Caco-2 (cell line): ENCODE data around the gene TNPO3. TPM values are rescaled to one million over a fixed set of nuclear protein-coding genes. Genes with fewer than 3 reads are reported as not detected.

Source experiments
- BruUV-seq: library from RNA; stranded (reverse); fragments of 400-500 nt; replicated peaks from 2 replicates; lab custom pipeline; 2021; lab: Mats Ljungman, UMichigan
- CTCF ChIA-PET: fragments of 300-600 bp; sonication (Branson Sonifier 250); formaldehyde crosslinking; loops from one replicate; lab custom pipeline; 2022; ENCODE audit warnings: antibody characterized with exemption; lab: Charles Lee
- POLR2A ChIA-PET: fragments of 300-600 bp; sonication (Branson Sonifier 250); formaldehyde crosslinking; loops from one replicate; lab custom pipeline; 2022; ENCODE audit warnings: antibody characterized with exemption; lab: Charles Lee
- DNase-seq, 2 experiments: peaks; one replicate each; pipeline versions ENCODE4 v3.0.0 to v3.0.0-alpha.2; 2020 to 2022
- H3K27me3 ChIP-seq: replicated peaks from 2 replicates; pipeline ENCODE4 v1.6.0; 2011; ENCODE audit warnings: low read length; ENCODE audit not compliant: control insufficient read depth, insufficient read depth
- H3K36me3 ChIP-seq: 2 replicates; pipeline ENCODE4 v1.5.1; 2011; ENCODE audit warnings: low read length; ENCODE audit not compliant: control insufficient read depth, insufficient read depth
- H3K4me1 ChIP-seq: fragments of 250-450 bp; sonication (Bioruptor Pico); 2 replicates; pipeline ENCODE4 v1.5.1; 2020; ENCODE audit warnings: mild to moderate bottlenecking
- H3K4me3 ChIP-seq: 2 replicates; pipeline ENCODE4 v1.5.1; 2011; ENCODE audit warnings: low read depth, mild to moderate bottlenecking, control low read depth, low read length
- H3K9me3 ChIP-seq: fragments of 250-450 bp; sonication (Bioruptor Pico); 2 replicates; pipeline ENCODE4 v1.5.1; 2020; ENCODE audit warnings: mild to moderate bottlenecking, moderate library complexity
- H3K27ac Mint-ChIP-seq: one replicate; pipeline ENCODE4 v1.8.0; 2022; ENCODE audit warnings: mixed read lengths; ENCODE audit not compliant: unreplicated experiment
- H3K27me3 Mint-ChIP-seq: one replicate; pipeline ENCODE4 v1.8.0; 2022; ENCODE audit warnings: mixed read lengths; ENCODE audit not compliant: insufficient read depth, unreplicated experiment
- H3K36me3 Mint-ChIP-seq: one replicate; pipeline ENCODE4 v1.8.0; 2022; ENCODE audit warnings: mild to moderate bottlenecking, mixed read lengths; ENCODE audit not compliant: insufficient read depth, unreplicated experiment
- H3K4me1 Mint-ChIP-seq: one replicate; pipeline ENCODE4 v1.8.0; 2022; ENCODE audit warnings: low read depth, mixed read lengths; ENCODE audit not compliant: unreplicated experiment
- H3K4me3 Mint-ChIP-seq: one replicate; pipeline ENCODE4 v1.8.0; 2022; ENCODE audit warnings: mild to moderate bottlenecking, moderate library complexity, mixed read lengths; ENCODE audit not compliant: unreplicated experiment
- H3K9me3 Mint-ChIP-seq: one replicate; pipeline ENCODE4 v1.8.0; 2022; ENCODE audit warnings: mixed read lengths; ENCODE audit not compliant: unreplicated experiment
- intact Hi-C: fragments of 100-400 bp; cut with micrococcal nuclease; formaldehyde crosslinking; loops from one replicate; pipeline ENCODE4 v1.10.0; 2022; ENCODE audit not compliant: unreplicated experiment
- total RNA-seq: library from RNA; stranded (reverse); gene quantifications from 2 replicates; pipeline ENCODE4 v1.2.3, GENCODE V29; 2022
- TF ChIP-seq, protein P1 (sequence below), 2 experiments: fragments of 200-600 bp in 1 of 2; IDR thresholded peaks; 1 replicate in 1 of 2; 2 replicates in 1 of 2; pipeline versions ENCODE4 v1.5.1 to v1.8.0; 2011 to 2022; ENCODE audit warnings: antibody characterized with exemption in 1 of 2, control low read depth in 1 of 2, inconsistent platforms in 1 of 2, low read depth in 1 of 2, low read length in 1 of 2, mild to moderate bottlenecking in 1 of 2, moderate library complexity in 1 of 2; ENCODE audit not compliant: insufficient read depth in 1 of 2, severe bottlenecking in 1 of 2, unreplicated experiment in 1 of 2

Gene TNPO3
- total RNA-seq, 1 experiment from 2014 or later = 59.8 TPM

DNA sequence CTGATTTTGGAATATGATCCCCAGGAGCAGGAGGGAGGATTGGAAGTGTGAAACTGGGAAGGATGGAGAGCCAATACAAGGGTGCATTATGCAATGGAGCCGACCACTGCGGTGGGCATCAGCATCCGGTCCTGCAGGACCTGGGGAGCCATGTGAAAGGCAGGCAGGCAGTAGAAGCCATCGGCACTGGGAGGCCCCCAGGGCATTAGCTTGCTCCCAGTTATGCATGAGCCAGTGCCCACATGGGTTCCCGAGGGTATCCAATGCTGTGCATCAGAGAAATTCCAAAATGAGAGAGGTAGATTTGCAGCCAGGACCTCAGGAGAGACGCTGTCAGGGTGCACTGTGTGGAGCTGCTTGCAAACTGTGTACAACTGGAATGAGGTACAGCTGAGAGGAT lies 135.7 kb downstream of the TNPO3 start:
- no peaks in the 10 kb centered on the region for H3K9me3 Mint-ChIP-seq
- no peaks in the 10 kb centered on the region for H3K9me3 ChIP-seq
- H3K4me1 Mint-ChIP-seq = peaks cover 7% of the 10 kb centered on the region
- no peaks in the 10 kb centered on the region for H3K4me1 ChIP-seq
- H3K27me3 Mint-ChIP-seq = peaks cover 18% of the 10 kb centered on the region
- peak in 1 of 2 experiments; percentile 14 for DNase-seq
- intact Hi-C loops = no loop called here
- ChIA-PET CTCF (no interaction called here), POLR2A (no interaction called here)
- no peak overlapping the region for H3K4me3 ChIP-seq
- H3K27ac Mint-ChIP-seq = no peak overlapping the region
- no peaks in the 10 kb centered on the region; the same call in 1 of the 2 replicates for H3K27me3 ChIP-seq
- H3K4me3 Mint-ChIP-seq = no peak overlapping the region
- no peaks in the 10 kb centered on the region for H3K36me3 Mint-ChIP-seq
- TF ChIP-seq, protein P1, sequence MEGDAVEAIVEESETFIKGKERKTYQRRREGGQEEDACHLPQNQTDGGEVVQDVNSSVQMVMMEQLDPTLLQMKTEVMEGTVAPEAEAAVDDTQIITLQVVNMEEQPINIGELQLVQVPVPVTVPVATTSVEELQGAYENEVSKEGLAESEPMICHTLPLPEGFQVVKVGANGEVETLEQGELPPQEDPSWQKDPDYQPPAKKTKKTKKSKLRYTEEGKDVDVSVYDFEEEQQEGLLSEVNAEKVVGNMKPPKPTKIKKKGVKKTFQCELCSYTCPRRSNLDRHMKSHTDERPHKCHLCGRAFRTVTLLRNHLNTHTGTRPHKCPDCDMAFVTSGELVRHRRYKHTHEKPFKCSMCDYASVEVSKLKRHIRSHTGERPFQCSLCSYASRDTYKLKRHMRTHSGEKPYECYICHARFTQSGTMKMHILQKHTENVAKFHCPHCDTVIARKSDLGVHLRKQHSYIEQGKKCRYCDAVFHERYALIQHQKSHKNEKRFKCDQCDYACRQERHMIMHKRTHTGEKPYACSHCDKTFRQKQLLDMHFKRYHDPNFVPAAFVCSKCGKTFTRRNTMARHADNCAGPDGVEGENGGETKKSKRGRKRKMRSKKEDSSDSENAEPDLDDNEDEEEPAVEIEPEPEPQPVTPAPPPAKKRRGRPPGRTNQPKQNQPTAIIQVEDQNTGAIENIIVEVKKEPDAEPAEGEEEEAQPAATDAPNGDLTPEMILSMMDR (IDR thresholded peaks at IDR 0.05; ENCODE audit: insufficient read depth in 1 of 2, low read depth in 1 of 2, low read length in 1 of 2, severe bottlenecking in 1 of 2, unreplicated experiment in 1 of 2) = no peak
- BruUV-seq = no TSS peak
- H3K36me3 ChIP-seq = no peaks in the 10 kb centered on the region

DNA sequence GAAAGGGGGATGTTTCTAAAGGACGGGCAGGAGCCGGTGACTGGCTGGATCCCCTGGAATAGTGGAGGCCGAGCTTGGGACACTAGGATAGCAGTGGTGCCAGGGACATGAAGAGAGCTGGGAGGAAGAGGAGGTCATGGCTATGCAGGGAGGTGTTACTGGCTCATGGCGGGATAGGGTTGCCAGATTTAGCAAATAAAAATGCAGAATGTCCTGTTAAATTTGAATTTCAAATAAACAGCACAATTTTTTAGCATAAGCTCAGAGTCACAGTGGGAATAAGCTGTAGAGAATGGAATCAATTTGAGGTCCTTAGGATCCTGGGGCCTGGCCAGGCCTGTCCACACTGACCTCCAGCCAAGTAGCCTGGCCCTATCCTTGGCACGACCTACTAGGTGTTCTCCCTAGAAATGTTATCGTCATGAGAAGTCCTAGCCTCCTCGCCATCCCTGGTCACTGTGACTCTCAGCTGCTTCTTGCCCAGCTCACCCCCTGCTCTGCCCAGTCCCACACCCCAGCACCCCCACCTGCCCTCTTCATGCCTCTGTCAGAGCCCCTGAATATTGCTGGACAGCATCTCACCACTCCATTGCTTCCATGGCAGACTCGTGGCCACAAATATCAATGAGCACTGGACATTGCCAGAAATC lies 136.8 kb downstream of the TNPO3 start:
- no peaks in the 10 kb centered on the region for H3K36me3 Mint-ChIP-seq
- H3K9me3 Mint-ChIP-seq = no peaks in the 10 kb centered on the region
- peaks cover 7% of the 10 kb centered on the region for H3K4me1 Mint-ChIP-seq
- no peaks in the 10 kb centered on the region for H3K4me1 ChIP-seq
- H3K4me3 Mint-ChIP-seq = no peak overlapping the region
- TF ChIP-seq, protein P1 (IDR thresholded peaks at IDR 0.05; ENCODE audit: insufficient read depth in 1 of 2, low read depth in 1 of 2, low read length in 1 of 2, severe bottlenecking in 1 of 2, unreplicated experiment in 1 of 2) = no peak
- H3K4me3 ChIP-seq = no peak overlapping the region
- no peaks in the 10 kb centered on the region for H3K36me3 ChIP-seq
- no peaks in the 10 kb centered on the region for H3K9me3 ChIP-seq
- POLR2A ChIA-PET = no interaction called here
- no TSS peak for BruUV-seq
- no peaks in the 10 kb centered on the region; the same call in 1 of the 2 replicates for H3K27me3 ChIP-seq
- CTCF ChIA-PET = no interaction called here
- H3K27me3 Mint-ChIP-seq = peaks cover 14% of the 10 kb centered on the region
- H3K27ac Mint-ChIP-seq = no peak overlapping the region
- intact Hi-C loops = no loop called here
- peak in 1 of 2 experiments; percentile 11 for DNase-seq

DNA sequence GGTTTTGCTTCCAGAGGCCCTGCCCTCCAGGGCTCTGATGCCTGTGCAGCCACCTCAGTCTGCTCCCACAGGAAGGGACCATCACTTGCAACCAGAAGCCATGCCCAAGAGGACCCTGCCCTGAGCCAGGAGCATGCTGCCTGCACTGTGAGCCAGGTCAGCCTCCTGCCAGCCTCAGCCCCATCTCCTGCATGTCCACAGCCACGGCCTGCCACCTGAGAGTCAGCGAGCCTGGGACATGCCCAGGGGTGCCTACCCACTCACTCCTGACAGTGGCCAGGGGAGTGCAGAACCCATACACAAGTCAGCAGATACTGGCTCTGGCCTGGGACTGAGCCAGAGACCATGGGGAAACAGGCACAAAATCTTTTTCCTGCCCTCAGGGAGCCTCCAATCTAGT lies 137.8 kb downstream of the TNPO3 start:
- H3K36me3 Mint-ChIP-seq = no peaks in the 10 kb centered on the region
- Histone ChIP-seq H3K4me1 (no peaks in the 10 kb centered on the region), H3K9me3 (no peaks in the 10 kb centered on the region), H3K4me3 (no peak overlapping the region), H3K36me3 (no peaks in the 10 kb centered on the region), H3K27me3 (no peaks in the 10 kb centered on the region; the same call in 1 of the 2 replicates)
- POLR2A ChIA-PET = no interaction called here
- peak in 1 of 2 experiments; percentile 34 for DNase-seq
- no peak overlapping the region for H3K27ac Mint-ChIP-seq
- no peaks in the 10 kb centered on the region for H3K9me3 Mint-ChIP-seq
- TF ChIP-seq, protein P1 (IDR thresholded peaks at IDR 0.05; ENCODE audit: insufficient read depth in 1 of 2, low read depth in 1 of 2, low read length in 1 of 2, severe bottlenecking in 1 of 2, unreplicated experiment in 1 of 2) = no peak
- CTCF ChIA-PET = no interaction called here
- intact Hi-C loops = no loop called here
- H3K27me3 Mint-ChIP-seq = peaks cover 12% of the 10 kb centered on the region
- no peak overlapping the region for H3K4me3 Mint-ChIP-seq
- peaks cover 7% of the 10 kb centered on the region for H3K4me1 Mint-ChIP-seq
- no TSS peak for BruUV-seq
